IMR-90 (cell line): Measurements from ENCODE around the gene ERMAP. TPM values are rescaled to one million over a fixed set of nuclear protein-coding genes. Genes with fewer than 3 reads are reported as not detected.
"Not testable (repeated sequence)": the region's sequence is repeated elsewhere in the genome, so short reads cannot be mapped to it uniquely, and the experiment has no call there.

ENCODE experiments used
- ATAC-seq: fragments of 200-7000 bp; cut with Tn5 transposase; 2 replicates; pipeline ENCODE4 v1.9.1; 2020; ENCODE audit warnings: low read depth, mild to moderate bottlenecking, moderate library complexity
- BruUV-seq: library from RNA; stranded (reverse); fragments of 400-500 nt; replicated peaks from 2 replicates; lab custom pipeline; 2021; lab: Mats Ljungman, UMichigan
- CTCF ChIA-PET: fragments of 300-600 bp; formaldehyde crosslinking; extraction: SDS; loops from one replicate; lab custom pipeline; 2021; ENCODE audit warnings: antibody characterized with exemption; lab: Yijun Ruan, JAX
- POLR2A ChIA-PET: fragments of 300-600 bp; sonication (Branson Sonifier 250); formaldehyde crosslinking; loops from one replicate; lab custom pipeline; 2022; ENCODE audit warnings: antibody characterized with exemption; ENCODE audit not compliant: unreplicated experiment; lab: Charles Lee
- DNase-seq: peaks from one replicate; pipeline ENCODE4 v3.0.0; 2013
- H2AFZ ChIP-seq: replicated peaks from 2 replicates; pipeline ENCODE3; 2013; ENCODE audit warnings: low read length, mild to moderate bottlenecking; ENCODE audit not compliant: poor library complexity
- H2AK5ac ChIP-seq: 2 replicates; pipeline ENCODE4 v1.6.1; 2013; ENCODE audit warnings: low read depth, low read length, inconsistent platforms
- H2AK9ac ChIP-seq: replicated peaks from 2 replicates; pipeline ENCODE3; 2013; ENCODE audit warnings: mild to moderate bottlenecking, low read depth, low read length, moderate library complexity; ENCODE audit not compliant: poor library complexity
- H2BK120ac ChIP-seq: 2 replicates; pipeline ENCODE4 v1.6.1; 2013; ENCODE audit warnings: low read depth, low read length, inconsistent platforms
- H2BK15ac ChIP-seq: 3 replicates; pipeline ENCODE4 v1.6.1; 2013; ENCODE audit warnings: low read depth, low read length, inconsistent platforms
- H2BK20ac ChIP-seq: 2 replicates; pipeline ENCODE4 v1.6.1; 2013; ENCODE audit warnings: low read depth, mild to moderate bottlenecking, inconsistent platforms, low read length, moderate library complexity
- H2BK5ac ChIP-seq: 2 replicates; pipeline ENCODE4 v1.6.1; 2013; ENCODE audit warnings: mild to moderate bottlenecking, low read depth, low read length, inconsistent platforms; ENCODE audit not compliant: poor library complexity, severe bottlenecking
- H3K14ac ChIP-seq: replicated peaks from 2 replicates; pipeline ENCODE4 v1.6.1; 2013; ENCODE audit warnings: low read depth, low read length, inconsistent platforms
- H3K18ac ChIP-seq: 2 replicates; pipeline ENCODE4 v1.6.1; 2013; ENCODE audit warnings: low read depth, low read length, control low read depth
- H3K23ac ChIP-seq: 2 replicates; pipeline ENCODE4 v1.6.1; 2013; ENCODE audit warnings: low read depth, low read length, inconsistent platforms
- H3K27ac ChIP-seq: 2 replicates; pipeline ENCODE4 v1.5.1; 2013; ENCODE audit warnings: mild to moderate bottlenecking, control low read depth, low read length; ENCODE audit not compliant: insufficient read depth
- H3K27me3 ChIP-seq: 2 replicates; pipeline ENCODE4 v1.6.1; 2013; ENCODE audit warnings: low read length; ENCODE audit not compliant: control insufficient read depth, insufficient read depth
- H3K36me3 ChIP-seq: 2 replicates; pipeline ENCODE4 v1.6.1; 2013; ENCODE audit warnings: low read length, mixed read lengths; ENCODE audit not compliant: control insufficient read depth, insufficient read depth
- H3K4ac ChIP-seq: 2 replicates; pipeline ENCODE4 v1.6.1; 2013; ENCODE audit warnings: low read depth, low read length, inconsistent platforms
- H3K4me1 ChIP-seq: 2 replicates; pipeline ENCODE4 v1.6.1; 2013; ENCODE audit warnings: low read length, mixed read lengths; ENCODE audit not compliant: control insufficient read depth, insufficient read depth
- H3K4me2 ChIP-seq: 2 replicates; pipeline ENCODE4 v1.6.1; 2013; ENCODE audit warnings: low read depth, mild to moderate bottlenecking, control low read depth, low read length, moderate library complexity
- H3K4me3 ChIP-seq: 2 replicates; pipeline ENCODE4 v1.5.1; 2013; ENCODE audit warnings: low read depth, mild to moderate bottlenecking, control low read depth, low read length, moderate library complexity; ENCODE audit not compliant: insufficient read depth
- H3K56ac ChIP-seq: 2 replicates; pipeline ENCODE4 v1.6.1; 2013; ENCODE audit warnings: low read length, inconsistent platforms; ENCODE audit not compliant: insufficient read depth; ENCODE audit errors: extremely low read depth
- H3K79me1 ChIP-seq, 2 experiments: 2 replicates each; pipeline ENCODE4 v1.6.1; 2013; ENCODE audit warnings: low read length in 2 of 2, inconsistent platforms in 1 of 2, low read depth in 1 of 2
- H3K9ac ChIP-seq: 2 replicates; pipeline ENCODE4 v1.6.1; 2013; ENCODE audit warnings: low read depth, low read length, control low read depth
- H3K9me1 ChIP-seq: 2 replicates; pipeline ENCODE4 v1.6.1; 2013; ENCODE audit warnings: low read length, inconsistent platforms; ENCODE audit not compliant: insufficient read depth
- H3K9me3 ChIP-seq: 2 replicates; pipeline ENCODE4 v1.6.1; 2013; ENCODE audit warnings: low read length; ENCODE audit not compliant: control insufficient read depth, insufficient read depth
- H4K20me1 ChIP-seq: 2 replicates; pipeline ENCODE4 v1.6.1; 2013; ENCODE audit warnings: low read length, inconsistent platforms; ENCODE audit not compliant: insufficient read depth
- H4K5ac ChIP-seq: 2 replicates; pipeline ENCODE4 v1.6.1; 2013; ENCODE audit warnings: mild to moderate bottlenecking, low read depth, low read length, control low read depth
- H4K8ac ChIP-seq, 2 experiments: 2 replicates each; pipeline ENCODE4 v1.6.1; 2013; ENCODE audit warnings: low read depth in 2 of 2, low read length in 2 of 2, control low read depth in 1 of 2, inconsistent platforms in 1 of 2
- H4K91ac ChIP-seq: 2 replicates; pipeline ENCODE4 v1.6.1; 2013; ENCODE audit warnings: low read depth, low read length, inconsistent platforms; ENCODE audit not compliant: insufficient read depth
- WGBS, 2 experiments: methylation state at CpG; one replicate each; pipeline versions ENCODE4 v1.1.5 to v1.1.7; 2013; ENCODE audit warnings: missing lambda C conversion rate in 2 of 2; ENCODE audit not compliant: insufficient read length in 1 of 2; ENCODE audit errors: extremely low coverage in 2 of 2; 5-methylcytosine and 5-hydroxymethylcytosine counted together
- dilution Hi-C: fragments of 300-500 bp; cut with HindIII; formaldehyde crosslinking; loops from one replicate; pipeline ENCODE4 v1.14.3; 2018; ENCODE audit warnings: low sequenced_read_pairs; ENCODE audit not compliant: unreplicated experiment
- in situ Hi-C: fragments of 300-500 bp; cut with MboI; formaldehyde crosslinking; loops from 3 replicates; pipeline ENCODE4 v1.14.3; 2019; ENCODE audit warnings: low sequenced_read_pairs, inconsistent platforms, mixed read lengths
- intact Hi-C: fragments of 100-400 bp; cut with micrococcal nuclease; formaldehyde crosslinking; loops from 2 replicates; pipeline ENCODE4 v1.10.0; 2022
- polyA plus RNA-seq, 3 experiments: library from polyadenylated mRNA; depleted of rRNA; stranded (reverse); fragments of >200 nt; gene quantifications; 2 replicates each; pipeline ENCODE4 v1.2.3, GENCODE V29; 2012; ENCODE audit warnings: low replicate concordance in 1 of 3
- total RNA-seq: library from RNA; depleted of rRNA; stranded (reverse); fragments of >200 nt; gene quantifications from 2 replicates; pipeline ENCODE4 v1.2.3, GENCODE V29; 2012

Gene ERMAP
- total and polyA plus RNA-seq, 2 of the 4 experiments (the other 2 are of a cell fraction): 5.0 to 7.2 TPM

- H3K36me3 ChIP-seq, H2BK20ac ChIP-seq, H3K23ac ChIP-seq, H2BK5ac ChIP-seq, H3K79me1 ChIP-seq, H4K8ac ChIP-seq, H3K4me1 ChIP-seq, H3K27me3 ChIP-seq, H3K56ac ChIP-seq, H4K5ac ChIP-seq, BruUV-seq, H3K4me2 ChIP-seq, H2BK15ac ChIP-seq, H4K91ac ChIP-seq, H3K9me3 ChIP-seq, H2AK9ac ChIP-seq, H4K20me1 ChIP-seq, H2AK5ac ChIP-seq, dilution Hi-C loops, H3K9ac ChIP-seq, H2AFZ ChIP-seq, H3K27ac ChIP-seq, H3K18ac ChIP-seq, H2BK120ac ChIP-seq, H3K14ac ChIP-seq, H3K4me3 ChIP-seq, DNase-seq, intact Hi-C loops, POLR2A ChIA-PET, in situ Hi-C loops, H3K4ac ChIP-seq, H3K9me1 ChIP-seq, CTCF ChIA-PET, ATAC-seq: not testable (repeated sequence)
- no CpG with 5 or more reads among the region's 2 CpGs for WGBS, 2 experiments
Observed at GRCh38 chr1:42869751-42870150, 52.8 kb downstream of the ERMAP start.

GRCh38 chr1:42873108-42873507, 56.2 kb downstream of the ERMAP start:
- H3K4me1 ChIP-seq, H3K23ac ChIP-seq, H3K4me2 ChIP-seq, H2AK5ac ChIP-seq, H4K20me1 ChIP-seq, ATAC-seq, H3K79me1 ChIP-seq, H3K27me3 ChIP-seq, H2BK120ac ChIP-seq, H3K36me3 ChIP-seq, H4K5ac ChIP-seq, H2BK15ac ChIP-seq, CTCF ChIA-PET, dilution Hi-C loops, H3K4me3 ChIP-seq, H3K56ac ChIP-seq, H2BK20ac ChIP-seq, H3K27ac ChIP-seq, H4K91ac ChIP-seq, H2AFZ ChIP-seq, in situ Hi-C loops, H4K8ac ChIP-seq, H3K14ac ChIP-seq, H3K4ac ChIP-seq, H2BK5ac ChIP-seq, H2AK9ac ChIP-seq, H3K9me1 ChIP-seq, H3K9ac ChIP-seq, intact Hi-C loops, H3K18ac ChIP-seq, H3K9me3 ChIP-seq, POLR2A ChIA-PET, BruUV-seq, DNase-seq: not testable (repeated sequence)
